Measurements from ENCODE around the gene PCBD2.

Gene PCBD2

GRCh38 chr5:135008556-135008955 is 103.6 kb downstream of the PCBD2 start:
- DNase-seq: no peak

- no peak for DNase-seq
Measured at GRCh38 chr5:135008981-135009735, 104.2 kb downstream of the PCBD2 start.

- no peak for DNase-seq
Measured at GRCh38 chr5:135009736-135010501, 105.0 kb downstream of the PCBD2 start.

- DNase-seq: no peak
Measured at GRCh38 chr5:135010502-135011354, 105.8 kb downstream of the PCBD2 start.

GRCh38 chr5:135011355-135012032 is 106.6 kb downstream of the PCBD2 start:
- DNase-seq: no peak

- no peak for DNase-seq
Measured at GRCh38 chr5:135012033-135012588, 107.2 kb downstream of the PCBD2 start.

All from activated T-cell treated with anti-CD3 and anti-CD28 coated beads, Interleukin-2, amount 50 U/mL, for 1 hour (primary cell).